ENCODE results near the gene MST1R. TPM values are rescaled to one million over a fixed set of nuclear protein-coding genes. Genes with fewer than 3 reads are reported as not detected.

The MST1R gene
- total and polyA plus RNA-seq, 4 experiments from 2014 or later = 0.38 to 1.3 (median 1.3) TPM; not detected in 1

DNA sequence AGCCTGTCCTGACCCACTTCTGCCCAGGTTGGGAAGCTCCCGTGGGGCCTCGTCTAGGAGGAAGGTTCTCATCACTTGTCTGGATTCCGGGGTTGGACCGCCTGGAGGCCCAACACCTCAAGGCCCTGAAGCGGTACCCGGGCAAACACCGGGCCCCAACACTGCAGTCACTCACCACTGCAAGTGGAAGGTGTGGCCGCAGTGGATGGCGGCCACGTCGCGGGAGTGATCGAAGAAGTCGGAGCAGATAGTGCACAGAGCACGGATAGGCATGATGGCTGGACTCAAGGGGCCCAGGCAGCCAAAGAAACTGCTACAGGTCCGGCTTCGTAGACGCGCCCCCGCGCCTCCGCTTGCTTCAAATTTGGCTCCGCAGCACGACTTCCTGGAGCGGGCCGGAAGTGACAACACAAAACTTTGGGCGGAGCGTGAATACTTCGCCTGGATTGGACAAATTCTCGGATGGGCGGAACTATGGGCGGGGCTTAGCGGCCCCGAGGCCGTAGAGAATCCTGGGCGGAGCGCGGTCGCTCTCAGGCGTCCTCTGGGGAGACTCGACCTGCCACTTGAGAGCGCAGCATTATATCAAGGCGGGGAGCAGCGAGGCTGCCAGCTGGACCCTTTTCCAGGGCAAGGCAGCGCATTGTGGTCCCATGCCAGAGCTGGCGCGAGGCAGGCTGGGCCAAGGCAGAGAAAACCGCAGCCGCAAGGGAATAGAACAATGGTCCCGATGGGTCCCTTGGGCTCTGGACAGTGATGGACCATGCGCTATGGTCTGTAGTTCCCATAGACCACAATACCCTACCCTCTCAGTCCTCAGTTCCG, 47.3 kb downstream of the MST1R start, which contains the start of gene TRAIP:
TSS of gene TRAIP (minus strand) at position 384 of the 825 bp plus-strand sequence. CDS start at position 273, 111 bp downstream.
- Mint-ChIP-seq H3K4me1 (peaks cover 3 to 11% (median 7%) of the 10 kb centered on the region in 4 donors), H3K9me3 (no peaks in the 10 kb centered on the region), H3K27me3 (no peaks in the 10 kb centered on the region), H3K4me3 (peak within 1 kb of the TSS; percentile 84 to 92 (median 88)), H3K27ac (peak within 1 kb of the TSS; percentile 81 to 95 (median 93)), H3K36me3 (no peaks in the 10 kb centered on the region)
- intact Hi-C loops (cut with micrococcal nuclease) = loop anchor here (1.0 to 5.0 kb wide), 2 partner anchors 69 to 73 kb away; partner anchors contain the start of genes IP6K1 and MON1A
- H3K27me3 ChIP-seq (ENCODE audit: insufficient read depth, low read length) = no peaks in the 10 kb centered on the region
- peak; percentile 92 to 95 (median 93) for DNase-seq
- peak within 1 kb of the TSS; percentile 39 to 56 for H3K4me3 ChIP-seq (ENCODE audit: low read length in 2 of 2)
- H3K36me3 ChIP-seq (ENCODE audit: insufficient read depth, low read length) = no peaks in the 10 kb centered on the region
- ChIA-PET CTCF (ENCODE audit: partially characterized antibody) (interaction anchor here (0.7 to 3.9 kb wide), 5 partner anchors 17 to 71 kb away, joined by 3 to 19 read pairs (median 4); no protein-coding TSS in a partner anchor), POLR2A (ENCODE audit: partially characterized antibody) (interaction anchor here (1.1 to 1.3 kb wide), 4 partner anchors 40 to 138 kb away, joined by 3 to 5 read pairs (median 4); partner anchors contain the start of genes RBM6 and UBA7)
- H3K27ac ChIP-seq (ENCODE audit: low read depth, low read length) = peak within 1 kb of the TSS; percentile 56
- peaks cover 13% of the 10 kb centered on the region for H3K4me1 ChIP-seq (ENCODE audit: insufficient read depth, low read length)
- no peaks in the 10 kb centered on the region for H3K9me3 ChIP-seq (ENCODE audit: control insufficient read depth in 1 of 2, low read length in 2 of 2)

DNA sequence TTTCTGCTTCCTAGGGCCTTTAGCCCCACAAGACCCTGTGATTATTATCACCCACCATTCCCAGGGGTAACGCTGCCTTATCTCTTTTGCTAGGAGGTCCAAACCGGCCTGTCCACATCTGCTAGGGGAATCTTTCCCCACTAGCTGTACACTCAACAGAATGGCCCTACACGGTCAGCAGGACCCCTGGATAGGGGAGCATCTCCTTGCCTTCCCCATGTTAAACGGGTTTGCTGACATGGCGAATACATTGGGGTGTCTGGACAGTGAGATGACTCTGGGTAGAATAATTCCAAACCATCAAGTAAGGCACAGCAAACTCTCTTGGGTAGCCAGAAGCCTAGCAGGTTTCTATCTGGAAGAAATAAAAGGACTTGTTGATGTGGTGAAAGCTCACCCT, 48.0 kb downstream of the MST1R start:
- H3K9me3 Mint-ChIP-seq = no peaks in the 10 kb centered on the region
- no peak for DNase-seq
- no peaks in the 10 kb centered on the region for H3K36me3 Mint-ChIP-seq
- Histone ChIP-seq H3K36me3 (ENCODE audit: insufficient read depth, low read length) (no peaks in the 10 kb centered on the region), H3K4me1 (ENCODE audit: insufficient read depth, low read length) (peaks cover 13% of the 10 kb centered on the region), H3K27ac (ENCODE audit: low read depth, low read length) (peak overlapping the region; percentile 56), H3K4me3 (ENCODE audit: low read length in 2 of 2) (no peak overlapping the region), H3K27me3 (ENCODE audit: insufficient read depth, low read length) (no peaks in the 10 kb centered on the region), H3K9me3 (ENCODE audit: control insufficient read depth in 1 of 2, low read length in 2 of 2) (no peaks in the 10 kb centered on the region)
- H3K27ac Mint-ChIP-seq = peak overlapping the region in 6 of 7 donors; percentile 81 to 95 (median 92)
- CTCF ChIA-PET (ENCODE audit: partially characterized antibody) = interaction anchor here (0.7 to 3.9 kb wide), 3 partner anchors 17 to 72 kb away, joined by 3 to 19 read pairs (median 4); no protein-coding TSS in a partner anchor
- POLR2A ChIA-PET (ENCODE audit: partially characterized antibody) = interaction anchor here (0.5 to 1.3 kb wide), 3 partner anchors 39 to 137 kb away, joined by 3 to 4 read pairs (median 3); partner anchors contain the start of gene UBA7
- peak overlapping the region; percentile 84 to 92 (median 88) for H3K4me3 Mint-ChIP-seq
- intact Hi-C loops (cut with micrococcal nuclease) = loop anchor here (1.0 to 5.0 kb wide), 2 partner anchors 68 to 74 kb away; partner anchors contain the start of genes IP6K1 and MON1A
- no peaks in the 10 kb centered on the region for H3K27me3 Mint-ChIP-seq
- H3K4me1 Mint-ChIP-seq = peaks cover 3 to 11% (median 7%) of the 10 kb centered on the region in 4 donors

DNA sequence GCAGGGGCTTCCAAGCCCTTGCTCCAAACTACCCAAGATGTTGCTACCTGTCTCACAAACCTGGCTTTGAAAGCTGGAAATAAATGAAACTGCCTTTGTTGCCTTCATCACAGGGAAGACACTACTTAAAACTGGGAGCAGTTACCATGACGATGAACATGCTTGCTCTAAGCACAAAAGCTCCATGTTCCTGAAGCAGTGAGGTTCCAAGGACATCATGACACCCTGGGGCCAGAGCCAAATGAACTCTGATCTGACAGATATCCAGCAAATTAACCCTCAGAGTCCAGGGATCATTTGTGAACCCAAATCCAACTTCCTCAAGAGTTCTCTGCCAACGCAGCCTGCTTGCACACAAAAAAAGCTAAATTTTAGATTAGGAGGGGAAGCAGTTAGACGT, 58.0 kb downstream of the MST1R start:
- intact Hi-C loops (cut with micrococcal nuclease) = no loop called here
- H3K4me3 Mint-ChIP-seq = no peak overlapping the region
- no peaks in the 10 kb centered on the region for H3K4me1 Mint-ChIP-seq
- no peak overlapping the region for H3K4me3 ChIP-seq (ENCODE audit: low read length in 2 of 2)
- CTCF ChIA-PET (ENCODE audit: partially characterized antibody) = interaction anchor here (1.5 to 15.0 kb wide), 3 partner anchors 9 to 44 kb away, joined by 3 to 310 read pairs (median 8); partner anchors contain the start of genes CDHR4 and INKA1
- peaks cover 0 to 2% (median 0%) of the 10 kb centered on the region in 8 donors for H3K9me3 Mint-ChIP-seq
- H3K27ac Mint-ChIP-seq = peak overlapping the region in 1 of 7 donors; percentile 63
- DNase-seq = no peak
- H3K36me3 ChIP-seq (ENCODE audit: insufficient read depth, low read length) = no peaks in the 10 kb centered on the region
- no peaks in the 10 kb centered on the region for H3K27me3 Mint-ChIP-seq
- no peaks in the 10 kb centered on the region for H3K9me3 ChIP-seq (ENCODE audit: control insufficient read depth in 1 of 2, low read length in 2 of 2)
- H3K27ac ChIP-seq (ENCODE audit: low read depth, low read length) = no peak overlapping the region
- POLR2A ChIA-PET (ENCODE audit: partially characterized antibody) = interaction anchor here (1.5 to 3.3 kb wide), 2 partner anchors 32 to 43 kb away, joined by 4 to 9 read pairs; partner anchors contain the start of genes INKA1 and UBA7
- H3K27me3 ChIP-seq (ENCODE audit: insufficient read depth, low read length) = no peaks in the 10 kb centered on the region
- no peaks in the 10 kb centered on the region for H3K36me3 Mint-ChIP-seq
- no peaks in the 10 kb centered on the region for H3K4me1 ChIP-seq (ENCODE audit: insufficient read depth, low read length)

DNA sequence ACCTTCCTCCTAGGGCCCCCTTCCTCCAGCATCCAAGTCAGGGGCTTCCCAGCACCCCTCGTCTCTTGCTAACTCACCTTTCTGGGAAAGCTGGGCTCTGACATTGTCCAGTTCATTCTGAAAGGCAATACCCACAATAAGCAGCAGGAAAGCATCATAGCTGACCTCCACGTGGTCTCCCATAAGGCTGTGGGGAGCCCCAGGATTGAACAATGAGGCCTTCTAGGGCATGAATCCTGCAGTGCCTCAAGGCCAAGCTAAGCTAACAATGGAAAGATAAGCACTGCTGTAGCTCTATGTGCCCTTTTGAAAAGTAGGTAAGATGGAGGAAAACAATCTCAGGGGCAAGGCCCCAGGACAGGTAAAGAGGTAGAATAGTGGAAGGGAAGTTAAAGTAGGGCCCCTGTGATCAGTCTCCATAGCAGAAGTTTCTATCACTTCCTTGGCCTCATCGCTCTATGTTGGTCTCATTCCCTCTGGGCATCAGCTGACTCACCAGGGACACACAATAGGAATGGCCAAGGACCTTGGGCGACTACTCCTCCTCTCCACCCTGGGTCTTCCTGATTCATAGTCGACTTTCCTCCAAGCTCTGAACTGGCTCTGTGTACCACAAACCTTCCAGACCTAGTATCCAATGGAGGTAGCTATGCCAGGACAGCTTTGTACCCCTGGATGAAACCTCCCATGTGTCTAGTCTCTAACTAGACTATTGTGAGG, 59.0 kb downstream of the MST1R start:
- Mint-ChIP-seq H3K36me3 (no peaks in the 10 kb centered on the region), H3K4me3 (no peak overlapping the region), H3K27me3 (no peaks in the 10 kb centered on the region), H3K27ac (peak overlapping the region in 1 of 7 donors; percentile 50), H3K4me1 (no peaks in the 10 kb centered on the region), H3K9me3 (peaks cover 0 to 2% (median 0%) of the 10 kb centered on the region in 8 donors)
- no peaks in the 10 kb centered on the region for H3K9me3 ChIP-seq (ENCODE audit: control insufficient read depth in 1 of 2, low read length in 2 of 2)
- H3K27ac ChIP-seq (ENCODE audit: low read depth, low read length) = no peak overlapping the region
- no peaks in the 10 kb centered on the region for H3K36me3 ChIP-seq (ENCODE audit: insufficient read depth, low read length)
- H3K27me3 ChIP-seq (ENCODE audit: insufficient read depth, low read length) = no peaks in the 10 kb centered on the region
- H3K4me3 ChIP-seq (ENCODE audit: low read length in 2 of 2) = no peak overlapping the region
- DNase-seq = no peak
- intact Hi-C loops (cut with micrococcal nuclease) = no loop called here
- H3K4me1 ChIP-seq (ENCODE audit: insufficient read depth, low read length) = no peaks in the 10 kb centered on the region
- POLR2A ChIA-PET (ENCODE audit: partially characterized antibody) = interaction anchor here (1.5 to 3.3 kb wide), 2 partner anchors 31 to 42 kb away, joined by 4 to 9 read pairs; partner anchors contain the start of genes INKA1 and UBA7
- CTCF ChIA-PET (ENCODE audit: partially characterized antibody) = interaction anchor here (0.6 to 15.0 kb wide), 5 partner anchors 8 to 439 kb away, joined by 3 to 310 read pairs (median 4); partner anchors contain the start of genes CDHR4 and INKA1

DNA sequence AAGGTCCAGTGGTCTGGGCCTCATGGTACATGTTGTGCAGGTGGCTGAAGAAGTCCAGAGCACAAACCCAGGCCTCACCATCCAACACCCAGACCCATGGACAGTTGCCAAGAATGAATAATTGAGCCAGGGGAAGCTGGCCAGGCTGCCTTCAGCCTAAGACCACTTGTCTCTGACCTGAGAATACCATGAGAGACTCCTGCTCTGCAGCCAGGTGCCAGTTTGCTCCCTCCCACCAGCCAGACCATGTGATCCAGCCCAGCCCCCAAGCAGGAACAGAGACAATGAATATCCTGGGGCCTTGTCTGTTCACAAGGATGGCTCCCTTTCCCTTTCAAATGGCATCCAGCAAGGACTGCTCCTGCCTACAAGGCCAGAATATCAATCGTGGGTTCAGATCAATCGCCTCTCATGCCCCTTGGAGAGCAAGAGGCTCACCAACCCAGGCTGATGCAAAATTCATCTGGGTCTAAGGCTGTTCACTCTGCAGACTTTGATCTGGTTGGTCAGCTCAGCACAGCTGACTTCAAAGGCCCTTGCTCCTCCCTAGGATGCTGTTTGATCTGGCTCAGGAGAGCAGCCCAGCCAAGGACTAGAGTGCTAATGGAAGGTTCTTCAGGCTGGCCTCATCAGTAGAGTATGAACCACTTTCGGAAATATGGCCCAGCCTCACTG, 60.7 kb downstream of the MST1R start:
- no peaks in the 10 kb centered on the region for H3K27me3 ChIP-seq (ENCODE audit: insufficient read depth, low read length)
- CTCF ChIA-PET (ENCODE audit: partially characterized antibody) = interaction anchor here (1.5 to 15.0 kb wide), 2 partner anchors 41 to 303 kb away, joined by 4 to 310 read pairs; partner anchors contain the start of genes CDHR4 and INKA1

DNA sequence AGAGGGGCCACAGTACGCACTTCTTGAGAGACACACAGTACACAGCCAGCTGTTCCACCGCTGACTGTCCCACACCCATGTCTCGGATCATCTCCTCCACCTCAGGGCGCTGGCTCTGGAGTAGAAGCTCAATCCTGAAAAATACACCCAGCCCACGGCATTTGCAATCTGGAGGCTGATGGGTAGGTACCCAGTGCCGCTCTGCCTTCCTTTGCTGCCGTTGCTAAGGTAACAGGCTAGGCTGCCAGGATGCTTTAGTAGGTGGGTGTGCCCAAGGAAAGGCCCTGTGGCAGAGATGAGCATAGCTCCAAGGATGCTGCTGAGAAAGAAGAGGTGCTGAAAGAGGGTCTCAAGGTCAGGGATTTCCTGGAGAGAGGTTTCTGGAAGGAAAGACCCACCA, 61.9 kb downstream of the MST1R start:
- H3K9me3 ChIP-seq (ENCODE audit: control insufficient read depth in 1 of 2, low read length in 2 of 2) = no peaks in the 10 kb centered on the region
- Mint-ChIP-seq H3K27ac (no peak overlapping the region), H3K36me3 (no peaks in the 10 kb centered on the region), H3K4me3 (no peak overlapping the region), H3K9me3 (peaks cover 0 to 2% (median 0%) of the 10 kb centered on the region in 8 donors), H3K27me3 (no peaks in the 10 kb centered on the region), H3K4me1 (peaks cover 0 to 2% (median under 1%) of the 10 kb centered on the region in 4 donors)
- intact Hi-C loops (cut with micrococcal nuclease) = no loop called here
- H3K4me1 ChIP-seq (ENCODE audit: insufficient read depth, low read length) = no peaks in the 10 kb centered on the region
- H3K27me3 ChIP-seq (ENCODE audit: insufficient read depth, low read length) = no peaks in the 10 kb centered on the region
- no peak overlapping the region for H3K27ac ChIP-seq (ENCODE audit: low read depth, low read length)
- no peak overlapping the region for H3K4me3 ChIP-seq (ENCODE audit: low read length in 2 of 2)
- DNase-seq = no peak
- ChIA-PET POLR2A (ENCODE audit: partially characterized antibody) (interaction anchor here (7.1 kb wide), 1 partner anchor 37 kb away, joined by 121 read pairs; the partner anchor contains the start of gene INKA1), CTCF (ENCODE audit: partially characterized antibody) (interaction anchor here (1.2 to 15.0 kb wide), 4 partner anchors 28 to 302 kb away, joined by 4 to 310 read pairs (median 5); partner anchors contain the start of genes CDHR4, INKA1 and UBA7)
- no peaks in the 10 kb centered on the region for H3K36me3 ChIP-seq (ENCODE audit: insufficient read depth, low read length)

More for the DNA sequence above, 60.7 kb downstream of the MST1R start:
- POLR2A ChIA-PET (ENCODE audit: partially characterized antibody) = no interaction called here
- Mint-ChIP-seq H3K4me3 (no peak overlapping the region), H3K4me1 (peaks cover 0 to 2% (median under 1%) of the 10 kb centered on the region in 4 donors), H3K36me3 (no peaks in the 10 kb centered on the region), H3K27me3 (no peaks in the 10 kb centered on the region), H3K9me3 (peaks cover 0 to 2% (median 0%) of the 10 kb centered on the region in 8 donors), H3K27ac (no peak overlapping the region)
- Histone ChIP-seq H3K4me3 (ENCODE audit: low read length in 2 of 2) (no peak overlapping the region), H3K9me3 (ENCODE audit: control insufficient read depth in 1 of 2, low read length in 2 of 2) (no peaks in the 10 kb centered on the region), H3K27ac (ENCODE audit: low read depth, low read length) (no peak overlapping the region), H3K36me3 (ENCODE audit: insufficient read depth, low read length) (no peaks in the 10 kb centered on the region), H3K4me1 (ENCODE audit: insufficient read depth, low read length) (no peaks in the 10 kb centered on the region)
- no peak for DNase-seq
- intact Hi-C loops (cut with micrococcal nuclease) = no loop called here

Measured in CD4-positive, alpha-beta memory T cell (primary cell).